ENCODE data around the gene DNAJC17.
A peak's percentile ranks its signal among the peaks of the same experiment; 100 is the strongest.

The DNAJC17 gene

GRCh38 chr15:40829115-40829514 lies 21.8 kb upstream of the DNAJC17 start:
- DNase-seq = no peak

GRCh38 chr15:40828447-40829036 lies 21.3 kb upstream of the DNAJC17 start, which contains the start of gene PPP1R14D:
Gene PPP1R14D (minus strand): TSS chr15:40828708. CDS start chr15:40828641, 67 bp downstream.
- DNase-seq = no peak

GRCh38 chr15:40826423-40827075 lies 19.3 kb upstream of the DNAJC17 start:
- no peak for DNase-seq

- no peak for DNase-seq
Measured at GRCh38 chr15:40825661-40826422, 18.6 kb upstream of the DNAJC17 start.

GRCh38 chr15:40823572-40824343 lies 16.5 kb upstream of the DNAJC17 start:
- DNase-seq = peak; percentile 36

GRCh38 chr15:40821195-40821594 lies 13.9 kb upstream of the DNAJC17 start:
- no peak for DNase-seq

- DNase-seq = no peak
Measured at GRCh38 chr15:40819048-40819447, 11.8 kb upstream of the DNAJC17 start.

- DNase-seq = no peak
Measured at GRCh38 chr15:40815042-40815698, 7.9 kb upstream of the DNAJC17 start.

- DNase-seq = no peak
Measured at GRCh38 chr15:40812721-40813425, 5.6 kb upstream of the DNAJC17 start.

- DNase-seq = no peak
Measured at GRCh38 chr15:40808861-40809450, 1.7 kb upstream of the DNAJC17 start.

GRCh38 chr15:40807888-40808461 lies 702 bp upstream of the DNAJC17 start:
- DNase-seq = no peak

- DNase-seq = no peak
Measured at GRCh38 chr15:40806672-40807027, 623 bp downstream of the DNAJC17 start.

- no peak for DNase-seq
Measured at GRCh38 chr15:40803688-40804087, 3.6 kb downstream of the DNAJC17 start.

GRCh38 chr15:40803076-40803475 lies 4.2 kb downstream of the DNAJC17 start:
- no peak for DNase-seq

- DNase-seq = no peak
Measured at GRCh38 chr15:40799523-40799922, 7.8 kb downstream of the DNAJC17 start.

- DNase-seq = no peak
Measured at GRCh38 chr15:40796512-40796911, 10.8 kb downstream of the DNAJC17 start.

GRCh38 chr15:40796041-40796440 lies 11.2 kb downstream of the DNAJC17 start:
- no peak for DNase-seq

- DNase-seq = peak; percentile 72
Measured at GRCh38 chr15:40793216-40793989, 13.9 kb downstream of the DNAJC17 start.

- no peak for DNase-seq
Measured at GRCh38 chr15:40792394-40792793, 14.9 kb downstream of the DNAJC17 start.

- no peak for DNase-seq
Measured at GRCh38 chr15:40790718-40791117, 16.6 kb downstream of the DNAJC17 start.

All from activated CD4-positive, alpha-beta T cell treated with anti-CD3 and anti-CD28 coated beads, Interleukin-2, amount 50 U/mL, for 16 hours (primary cell).